GM12873 (cell line): ENCODE measurements around the gene EXPH5.

Experiments
- CTCF ChIP-seq: IDR thresholded peaks from 2 replicates; pipeline ENCODE4 v1.5.1; 2012; ENCODE audit warnings: low read depth, mild to moderate bottlenecking, moderate library complexity, low read length, control low read depth; ENCODE audit not compliant: insufficient read depth; ENCODE audit errors: missing control alignments

Gene EXPH5

GRCh38 chr11:108628326-108628725, 34.8 kb upstream of the EXPH5 start:
- TF ChIP-seq CTCF = no peak

GRCh38 chr11:108624196-108624925, 30.8 kb upstream of the EXPH5 start:
- TF ChIP-seq CTCF = no peak

GRCh38 chr11:108622341-108622740, 28.8 kb upstream of the EXPH5 start:
- no peak for TF ChIP-seq CTCF

- no peak for TF ChIP-seq CTCF
Observed at GRCh38 chr11:108620958-108621772, 27.6 kb upstream of the EXPH5 start.

- TF ChIP-seq CTCF = no peak
Observed at GRCh38 chr11:108618529-108618928, 25.0 kb upstream of the EXPH5 start.

- TF ChIP-seq CTCF = no peak
Observed at GRCh38 chr11:108617055-108617454, 23.5 kb upstream of the EXPH5 start.

GRCh38 chr11:108616549-108616948, 23.0 kb upstream of the EXPH5 start:
- TF ChIP-seq CTCF = no peak
